HG03565 (cell line): Measurements from ENCODE around the gene GRHL1.

Experiments used
- ATAC-seq: cut with Tn5 transposase; IDR thresholded peaks from one replicate; pipeline ENCODE4 v1.9.1; 2021; ENCODE audit warnings: mild to moderate bottlenecking, moderate library complexity; ENCODE audit not compliant: unreplicated experiment

GRHL1 gene

GRCh38 chr2:9971890-9972289 is 20.4 kb downstream of the GRHL1 start:
- no peak for ATAC-seq

GRCh38 chr2:9972621-9973479 is 21.4 kb downstream of the GRHL1 start:
- no peak for ATAC-seq

- ATAC-seq: no peak
Measured at GRCh38 chr2:9973690-9974089, 22.2 kb downstream of the GRHL1 start.

GRCh38 chr2:9974343-9974742 is 22.9 kb downstream of the GRHL1 start:
- no peak for ATAC-seq

GRCh38 chr2:9975328-9975727 is 23.8 kb downstream of the GRHL1 start:
- ATAC-seq: no peak

GRCh38 chr2:9975805-9976447 is 24.4 kb downstream of the GRHL1 start:
- ATAC-seq: no peak

GRCh38 chr2:9979977-9980376 is 28.5 kb downstream of the GRHL1 start:
- no peak for ATAC-seq

- no peak for ATAC-seq
Measured at GRCh38 chr2:9980520-9980919, 29.0 kb downstream of the GRHL1 start.

- no peak for ATAC-seq
Measured at GRCh38 chr2:9981655-9982054, 30.2 kb downstream of the GRHL1 start.

GRCh38 chr2:9982248-9982647 is 30.8 kb downstream of the GRHL1 start:
- ATAC-seq: no peak

- ATAC-seq: no peak
Measured at GRCh38 chr2:9982891-9983290, 31.4 kb downstream of the GRHL1 start.

GRCh38 chr2:9983401-9984216 is 32.1 kb downstream of the GRHL1 start:
- ATAC-seq: no peak

GRCh38 chr2:9984217-9984739 is 32.8 kb downstream of the GRHL1 start:
- no peak for ATAC-seq

- ATAC-seq: no peak
Measured at GRCh38 chr2:9984871-9985480, 33.5 kb downstream of the GRHL1 start.

GRCh38 chr2:9985531-9986328 is 34.2 kb downstream of the GRHL1 start:
- no peak for ATAC-seq

- ATAC-seq: no peak
Measured at GRCh38 chr2:9988320-9988719, 36.8 kb downstream of the GRHL1 start.

GRCh38 chr2:9990736-9991135 is 39.2 kb downstream of the GRHL1 start:
- ATAC-seq: no peak

GRCh38 chr2:9991221-9991620 is 39.7 kb downstream of the GRHL1 start:
- no peak for ATAC-seq

GRCh38 chr2:9991829-9992273 is 40.4 kb downstream of the GRHL1 start:
- no peak for ATAC-seq
